PC-9 (cell line): ENCODE results near the gene PITPNM1. TPM values are rescaled to one million over a fixed set of nuclear protein-coding genes. Genes with fewer than 3 reads are reported as not detected.
"Not testable (repeated sequence)": the region's sequence is repeated elsewhere in the genome, so short reads cannot be mapped to it uniquely, and the experiment has no call there.

Source experiments
- BruUV-seq: library from RNA; stranded (reverse); fragments of 400-500 nt; replicated peaks from 2 replicates; lab custom pipeline; 2021; lab: Mats Ljungman, UMichigan
- CTCF ChIA-PET: fragments of 300-600 bp; sonication (Branson Sonifier 250); formaldehyde crosslinking; loops from one replicate; lab custom pipeline; 2022; ENCODE audit warnings: antibody characterized with exemption; lab: Charles Lee
- POLR2A ChIA-PET: fragments of 300-600 bp; sonication (Branson Sonifier 250); formaldehyde crosslinking; loops from one replicate; lab custom pipeline; 2022; ENCODE audit warnings: antibody characterized with exemption; ENCODE audit not compliant: unreplicated experiment; lab: Charles Lee
- DNase-seq, 2 experiments: peaks; one replicate each; pipeline versions ENCODE4 v3.0.0 to v3.0.0-alpha.2; 2015 to 2022; ENCODE audit warnings: mixed read lengths in 1 of 2
- H2AFZ ChIP-seq: fragments of 200-600 bp; sonication (generic); 2 replicates; pipeline ENCODE4 v1.8.1; 2017; ENCODE audit warnings: antibody characterized with exemption
- H3F3A ChIP-seq: fragments of 200-600 bp; sonication (generic); 2 replicates; pipeline ENCODE4 v1.8.1; 2017; ENCODE audit warnings: antibody characterized with exemption, mild to moderate bottlenecking, low read depth; ENCODE audit not compliant: insufficient read depth
- H3K27ac ChIP-seq: fragments of 200-600 bp; sonication (generic); 2 replicates; pipeline ENCODE4 v1.6.1; 2016; ENCODE audit warnings: mixed run types
- H3K27me3 ChIP-seq: fragments of 200-600 bp; sonication (generic); 2 replicates; pipeline ENCODE4 v1.6.1; 2016; ENCODE audit warnings: low read depth, mixed run types; ENCODE audit not compliant: insufficient read depth
- H3K36me3 ChIP-seq: fragments of 200-600 bp; sonication (generic); 2 replicates; pipeline ENCODE4 v1.6.1; 2016; ENCODE audit warnings: low read depth, mixed run types
- H3K4me1 ChIP-seq: fragments of 200-600 bp; sonication (generic); replicated peaks from 2 replicates; pipeline ENCODE4 v1.6.1; 2016; ENCODE audit warnings: mixed run types; ENCODE audit not compliant: insufficient read depth
- H3K4me2 ChIP-seq: fragments of 200-600 bp; sonication (generic); 2 replicates; pipeline ENCODE4 v1.6.1; 2017; ENCODE audit warnings: mixed run types
- H3K4me3 ChIP-seq: fragments of 200-600 bp; sonication (generic); 2 replicates; pipeline ENCODE4 v1.6.1; 2016; ENCODE audit warnings: mixed run types
- H3K79me2 ChIP-seq: fragments of 200-600 bp; sonication (generic); 2 replicates; pipeline ENCODE4 v1.6.1; 2017; ENCODE audit warnings: low read depth, mixed run types
- H3K9me2 ChIP-seq: fragments of 200-600 bp; sonication (generic); 2 replicates; pipeline ENCODE4 v1.8.1; 2017; ENCODE audit warnings: mild to moderate bottlenecking; ENCODE audit not compliant: insufficient read depth
- H3K9me3 ChIP-seq: fragments of 200-600 bp; sonication (generic); 2 replicates; pipeline ENCODE4 v1.8.1; 2016; ENCODE audit warnings: low read depth; ENCODE audit not compliant: insufficient read depth
- H4K20me1 ChIP-seq: fragments of 200-600 bp; sonication (generic); 2 replicates; pipeline ENCODE4 v1.8.1; 2017; ENCODE audit not compliant: insufficient read depth
- CTCF ChIP-seq: fragments of 200-600 bp; sonication (generic); conservative IDR thresholded peaks from 2 replicates; pipeline ENCODE4 v1.6.1; 2017; ENCODE audit warnings: mixed run types, antibody characterized with exemption, mild to moderate bottlenecking, moderate library complexity
- EZH2 ChIP-seq: fragments of 200-600 bp; sonication (generic); IDR thresholded peaks from 2 replicates; pipeline ENCODE4 v1.8.0; 2017; ENCODE audit warnings: antibody characterized with exemption, low read depth
- intact Hi-C: fragments of 100-400 bp; cut with micrococcal nuclease; formaldehyde crosslinking; loops from one replicate; pipeline ENCODE4 v1.10.0; 2022; ENCODE audit not compliant: unreplicated experiment
- total RNA-seq: library from RNA; stranded (reverse); gene quantifications from 2 replicates; pipeline ENCODE4 v1.2.3, GENCODE V29; 2021

Gene PITPNM1
- total RNA-seq, 1 experiment from 2014 or later = 84.0 TPM

GRCh38 chr11:67548555-67549110 is 43.5 kb upstream of the PITPNM1 start:
- intact Hi-C loops = no loop called here
- no peak for DNase-seq
- H3K4me2 ChIP-seq = no peak overlapping the region
- H3K9me3 ChIP-seq = peaks cover 13% of the 10 kb centered on the region; the same call in 1 of the 2 replicates
- no peaks in the 10 kb centered on the region for H3K27me3 ChIP-seq
- H3K36me3 ChIP-seq = no peaks in the 10 kb centered on the region
- H4K20me1 ChIP-seq = no peaks in the 10 kb centered on the region
- H3K27ac ChIP-seq = no peak overlapping the region
- no peak overlapping the region for H2AFZ ChIP-seq
- POLR2A ChIA-PET = no interaction called here
- H3K79me2 ChIP-seq = no peaks in the 10 kb centered on the region
- H3K4me3 ChIP-seq = no peak overlapping the region
- TF ChIP-seq CTCF = no peak
- TF ChIP-seq EZH2 = no peak
- no TSS peak for BruUV-seq
- CTCF ChIA-PET = no interaction called here
- H3F3A ChIP-seq = no peaks in the 10 kb centered on the region
- H3K9me2 ChIP-seq = no peaks in the 10 kb centered on the region
- 0 out of 2 replicates have a peak, but pooled peaks cover 7% of the 10 kb centered on the region for H3K4me1 ChIP-seq

GRCh38 chr11:67548112-67548511 is 42.9 kb upstream of the PITPNM1 start:
- H3K27ac ChIP-seq, H3K27me3 ChIP-seq, H4K20me1 ChIP-seq, intact Hi-C loops, H2AFZ ChIP-seq, H3F3A ChIP-seq, H3K4me3 ChIP-seq, BruUV-seq, DNase-seq, H3K4me2 ChIP-seq, H3K79me2 ChIP-seq, POLR2A ChIA-PET, H3K36me3 ChIP-seq, H3K4me1 ChIP-seq, H3K9me2 ChIP-seq, CTCF ChIA-PET: not testable (repeated sequence)
- peaks cover 13% of the 10 kb centered on the region; the same call in 1 of the 2 replicates for H3K9me3 ChIP-seq

GRCh38 chr11:67545280-67545679 is 40.1 kb upstream of the PITPNM1 start:
- Histone ChIP-seq H2AFZ (no peak overlapping the region), H3K79me2 (no peaks in the 10 kb centered on the region), H3K4me2 (no peak overlapping the region), H3K4me3 (no peak overlapping the region), H3F3A (no peaks in the 10 kb centered on the region), H3K27ac (no peak overlapping the region), H3K9me2 (no peaks in the 10 kb centered on the region), H3K36me3 (no peaks in the 10 kb centered on the region), H4K20me1 (no peaks in the 10 kb centered on the region), H3K4me1 (0 out of 2 replicates have a peak, but pooled peaks cover 7% of the 10 kb centered on the region), H3K27me3 (no peaks in the 10 kb centered on the region), H3K9me3 (no peaks in the 10 kb centered on the region)
- BruUV-seq = no TSS peak
- ChIA-PET CTCF (no interaction called here), POLR2A (interaction anchor here (0.5 kb wide), 1 partner anchor 31 kb away, joined by 10 read pairs; no protein-coding TSS in a partner anchor)
- no peak for DNase-seq
- intact Hi-C loops = no loop called here
- TF ChIP-seq EZH2 = no peak
- TF ChIP-seq CTCF = no peak
